Neural cell (in vitro differentiated cells): ENCODE measurements around the gene RIN3.

Source experiments
- EP300 ChIP-seq: fragments of 450-650 bp; conservative IDR thresholded peaks from 2 replicates; pipeline ENCODE4 v1.6.1; 2014; ENCODE audit warnings: antibody characterized with exemption, mild to moderate bottlenecking, moderate library complexity; ENCODE audit not compliant: poor library complexity, severe bottlenecking
- POLR2AphosphoS5 ChIP-seq: IDR thresholded peaks from 2 replicates; pipeline ENCODE4 v1.6.1; 2012
- TF ChIP-seq, protein P1 (sequence below): fragments of 450-650 bp; IDR thresholded peaks from 2 replicates; pipeline ENCODE4 v1.5.1; 2014; ENCODE audit warnings: antibody characterized with exemption, mild to moderate bottlenecking, moderate library complexity; ENCODE audit not compliant: poor library complexity, severe bottlenecking
- TF ChIP-seq, protein P2 (sequence below): IDR thresholded peaks from 2 replicates; pipeline ENCODE4 v1.6.1; 2012; ENCODE audit warnings: borderline replicate concordance

DNA sequence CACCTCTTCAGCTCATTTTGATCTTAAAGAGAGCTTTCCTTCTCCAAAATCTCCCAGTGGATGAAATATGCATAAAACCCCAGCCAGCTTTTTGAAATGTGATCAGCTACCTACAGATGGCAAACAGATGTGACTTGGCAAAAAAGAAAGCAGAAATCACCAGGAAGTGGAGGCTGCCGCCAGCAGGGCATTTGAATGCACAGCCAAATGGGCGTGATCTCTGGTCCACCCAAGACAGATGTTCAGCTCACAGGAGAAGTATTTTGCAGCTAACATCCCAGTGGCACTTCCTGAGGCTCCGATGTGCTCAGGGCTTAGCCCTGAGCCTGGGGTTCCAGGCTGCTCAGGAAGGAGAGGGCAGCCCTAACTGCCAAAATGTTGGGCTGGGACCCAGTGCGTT lies 156.6 kb downstream of the RIN3 start:
- TF ChIP-seq, protein P1, sequence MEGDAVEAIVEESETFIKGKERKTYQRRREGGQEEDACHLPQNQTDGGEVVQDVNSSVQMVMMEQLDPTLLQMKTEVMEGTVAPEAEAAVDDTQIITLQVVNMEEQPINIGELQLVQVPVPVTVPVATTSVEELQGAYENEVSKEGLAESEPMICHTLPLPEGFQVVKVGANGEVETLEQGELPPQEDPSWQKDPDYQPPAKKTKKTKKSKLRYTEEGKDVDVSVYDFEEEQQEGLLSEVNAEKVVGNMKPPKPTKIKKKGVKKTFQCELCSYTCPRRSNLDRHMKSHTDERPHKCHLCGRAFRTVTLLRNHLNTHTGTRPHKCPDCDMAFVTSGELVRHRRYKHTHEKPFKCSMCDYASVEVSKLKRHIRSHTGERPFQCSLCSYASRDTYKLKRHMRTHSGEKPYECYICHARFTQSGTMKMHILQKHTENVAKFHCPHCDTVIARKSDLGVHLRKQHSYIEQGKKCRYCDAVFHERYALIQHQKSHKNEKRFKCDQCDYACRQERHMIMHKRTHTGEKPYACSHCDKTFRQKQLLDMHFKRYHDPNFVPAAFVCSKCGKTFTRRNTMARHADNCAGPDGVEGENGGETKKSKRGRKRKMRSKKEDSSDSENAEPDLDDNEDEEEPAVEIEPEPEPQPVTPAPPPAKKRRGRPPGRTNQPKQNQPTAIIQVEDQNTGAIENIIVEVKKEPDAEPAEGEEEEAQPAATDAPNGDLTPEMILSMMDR = no peak
- no peak for TF ChIP-seq POLR2AphosphoS5
- TF ChIP-seq, protein P2, sequence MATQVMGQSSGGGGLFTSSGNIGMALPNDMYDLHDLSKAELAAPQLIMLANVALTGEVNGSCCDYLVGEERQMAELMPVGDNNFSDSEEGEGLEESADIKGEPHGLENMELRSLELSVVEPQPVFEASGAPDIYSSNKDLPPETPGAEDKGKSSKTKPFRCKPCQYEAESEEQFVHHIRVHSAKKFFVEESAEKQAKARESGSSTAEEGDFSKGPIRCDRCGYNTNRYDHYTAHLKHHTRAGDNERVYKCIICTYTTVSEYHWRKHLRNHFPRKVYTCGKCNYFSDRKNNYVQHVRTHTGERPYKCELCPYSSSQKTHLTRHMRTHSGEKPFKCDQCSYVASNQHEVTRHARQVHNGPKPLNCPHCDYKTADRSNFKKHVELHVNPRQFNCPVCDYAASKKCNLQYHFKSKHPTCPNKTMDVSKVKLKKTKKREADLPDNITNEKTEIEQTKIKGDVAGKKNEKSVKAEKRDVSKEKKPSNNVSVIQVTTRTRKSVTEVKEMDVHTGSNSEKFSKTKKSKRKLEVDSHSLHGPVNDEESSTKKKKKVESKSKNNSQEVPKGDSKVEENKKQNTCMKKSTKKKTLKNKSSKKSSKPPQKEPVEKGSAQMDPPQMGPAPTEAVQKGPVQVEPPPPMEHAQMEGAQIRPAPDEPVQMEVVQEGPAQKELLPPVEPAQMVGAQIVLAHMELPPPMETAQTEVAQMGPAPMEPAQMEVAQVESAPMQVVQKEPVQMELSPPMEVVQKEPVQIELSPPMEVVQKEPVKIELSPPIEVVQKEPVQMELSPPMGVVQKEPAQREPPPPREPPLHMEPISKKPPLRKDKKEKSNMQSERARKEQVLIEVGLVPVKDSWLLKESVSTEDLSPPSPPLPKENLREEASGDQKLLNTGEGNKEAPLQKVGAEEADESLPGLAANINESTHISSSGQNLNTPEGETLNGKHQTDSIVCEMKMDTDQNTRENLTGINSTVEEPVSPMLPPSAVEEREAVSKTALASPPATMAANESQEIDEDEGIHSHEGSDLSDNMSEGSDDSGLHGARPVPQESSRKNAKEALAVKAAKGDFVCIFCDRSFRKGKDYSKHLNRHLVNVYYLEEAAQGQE = no peak
- TF ChIP-seq EP300 = no peak
